ENCODE results near the gene PTPN7.
"Not testable (repeated sequence)": the region's sequence is repeated elsewhere in the genome, so short reads cannot be mapped to it uniquely, and the experiment has no call there.

The PTPN7 gene

DNA sequence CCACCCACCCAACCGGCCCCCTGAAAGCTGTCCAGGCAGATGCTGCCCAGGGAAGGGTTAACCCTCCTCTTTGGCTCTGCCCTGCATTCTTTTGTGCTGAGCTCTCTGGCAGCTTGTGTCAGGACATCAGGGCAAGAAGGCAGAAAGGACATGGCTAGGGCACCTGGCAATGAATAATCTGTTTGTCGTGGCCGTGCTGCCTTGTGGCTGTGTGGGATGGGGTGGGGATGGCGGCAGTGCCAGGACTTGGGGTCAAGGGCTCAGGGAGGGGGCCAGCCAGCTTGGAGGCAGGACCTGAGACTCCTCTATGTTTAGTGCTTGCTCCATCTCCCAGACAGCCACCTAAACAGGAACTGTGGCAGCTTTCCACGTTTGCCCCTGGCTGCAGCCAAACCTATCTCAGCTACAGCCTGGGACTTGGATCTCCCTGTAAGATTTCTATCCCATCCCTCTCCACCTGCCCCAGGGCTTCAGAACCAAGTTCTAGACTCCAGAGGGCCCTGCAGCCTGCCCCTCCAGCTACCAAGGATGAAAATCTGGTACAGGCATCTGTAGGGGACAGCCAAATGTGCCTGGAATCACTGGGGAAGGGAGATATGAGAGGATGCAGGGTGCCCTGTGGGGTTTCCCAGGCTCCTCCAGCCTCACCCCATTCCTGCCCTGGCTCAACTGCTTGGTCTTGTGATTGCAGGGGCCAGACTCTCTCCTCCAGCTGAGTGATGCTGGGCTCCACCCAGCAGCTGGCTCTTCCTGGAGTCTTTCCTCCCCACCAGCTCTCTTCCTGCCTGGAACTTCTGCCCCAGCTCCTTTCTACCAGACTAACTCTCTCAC lies 47.3 kb downstream of the PTPN7 start:
- Histone ChIP-seq H3K36me3 (ENCODE audit: insufficient read depth, low read length) (no peaks in the 10 kb centered on the region), H3K4me3 (ENCODE audit: low read depth, low read length, poor library complexity, severe bottlenecking) (no peak overlapping the region), H4K20me1 (ENCODE audit: insufficient read depth, low read length) (no peaks in the 10 kb centered on the region), H3K9me3 (ENCODE audit: low read length) (no peaks in the 10 kb centered on the region), H2AFZ (ENCODE audit: low read length) (no peak overlapping the region), H3K9ac (ENCODE audit: low read length) (no peak overlapping the region), H3K9me2 (ENCODE audit: low read depth, low read length) (no peaks in the 10 kb centered on the region), H3K27ac (ENCODE audit: low read depth, low read length, poor library complexity, severe bottlenecking) (no peak overlapping the region), H3K79me2 (ENCODE audit: insufficient read depth, low read length) (no peaks in the 10 kb centered on the region), H3F3A (ENCODE audit: insufficient read depth, low read length) (no peaks in the 10 kb centered on the region), H3K27me3 (ENCODE audit: insufficient read depth, low read length) (no peaks in the 10 kb centered on the region), H3K4me1 (ENCODE audit: insufficient read depth, low read length, severe bottlenecking) (peaks cover 9% of the 10 kb centered on the region), H3K4me2 (ENCODE audit: low read length) (no peak overlapping the region)
- no peak for TF ChIP-seq EZH2 (IDR thresholded peaks at IDR 0.05; ENCODE audit: borderline replicate concordance, low read length)
- TF ChIP-seq, protein P1, sequence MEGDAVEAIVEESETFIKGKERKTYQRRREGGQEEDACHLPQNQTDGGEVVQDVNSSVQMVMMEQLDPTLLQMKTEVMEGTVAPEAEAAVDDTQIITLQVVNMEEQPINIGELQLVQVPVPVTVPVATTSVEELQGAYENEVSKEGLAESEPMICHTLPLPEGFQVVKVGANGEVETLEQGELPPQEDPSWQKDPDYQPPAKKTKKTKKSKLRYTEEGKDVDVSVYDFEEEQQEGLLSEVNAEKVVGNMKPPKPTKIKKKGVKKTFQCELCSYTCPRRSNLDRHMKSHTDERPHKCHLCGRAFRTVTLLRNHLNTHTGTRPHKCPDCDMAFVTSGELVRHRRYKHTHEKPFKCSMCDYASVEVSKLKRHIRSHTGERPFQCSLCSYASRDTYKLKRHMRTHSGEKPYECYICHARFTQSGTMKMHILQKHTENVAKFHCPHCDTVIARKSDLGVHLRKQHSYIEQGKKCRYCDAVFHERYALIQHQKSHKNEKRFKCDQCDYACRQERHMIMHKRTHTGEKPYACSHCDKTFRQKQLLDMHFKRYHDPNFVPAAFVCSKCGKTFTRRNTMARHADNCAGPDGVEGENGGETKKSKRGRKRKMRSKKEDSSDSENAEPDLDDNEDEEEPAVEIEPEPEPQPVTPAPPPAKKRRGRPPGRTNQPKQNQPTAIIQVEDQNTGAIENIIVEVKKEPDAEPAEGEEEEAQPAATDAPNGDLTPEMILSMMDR (IDR thresholded peaks at IDR 0.05; ENCODE audit: low read length), result no peak

DNA sequence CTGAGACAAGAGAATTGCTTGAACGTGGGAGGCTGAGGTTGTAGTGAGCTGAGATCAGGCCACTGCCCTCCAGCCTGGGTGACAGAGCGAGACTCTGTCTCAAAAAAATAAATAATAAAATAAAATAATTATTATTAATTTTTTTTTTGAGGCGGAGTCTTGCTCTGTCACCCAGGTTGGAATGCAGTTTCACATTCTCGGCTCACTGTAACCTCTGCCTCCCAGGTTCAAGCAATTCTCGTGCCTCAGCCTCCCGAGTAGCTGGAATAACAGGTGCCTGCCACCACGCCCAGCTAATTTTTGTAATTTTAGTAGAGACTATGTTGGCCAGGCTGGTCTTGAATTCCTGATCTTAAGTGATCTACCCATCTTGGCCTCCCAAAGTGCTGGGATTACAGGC lies 48.8 kb downstream of the PTPN7 start:
- H3K9ac ChIP-seq (ENCODE audit: low read length); H3K9me2 ChIP-seq (ENCODE audit: low read depth, low read length); H3K4me1 ChIP-seq (ENCODE audit: insufficient read depth, low read length, severe bottlenecking); H2AFZ ChIP-seq (ENCODE audit: low read length); H3K79me2 ChIP-seq (ENCODE audit: insufficient read depth, low read length); H3K27me3 ChIP-seq (ENCODE audit: insufficient read depth, low read length); H3K4me3 ChIP-seq (ENCODE audit: low read depth, low read length, poor library complexity, severe bottlenecking); H4K20me1 ChIP-seq (ENCODE audit: insufficient read depth, low read length); H3K27ac ChIP-seq (ENCODE audit: low read depth, low read length, poor library complexity, severe bottlenecking); H3F3A ChIP-seq (ENCODE audit: insufficient read depth, low read length); H3K36me3 ChIP-seq (ENCODE audit: insufficient read depth, low read length); H3K9me3 ChIP-seq (ENCODE audit: low read length); H3K4me2 ChIP-seq (ENCODE audit: low read length): not testable (repeated sequence)

DNA sequence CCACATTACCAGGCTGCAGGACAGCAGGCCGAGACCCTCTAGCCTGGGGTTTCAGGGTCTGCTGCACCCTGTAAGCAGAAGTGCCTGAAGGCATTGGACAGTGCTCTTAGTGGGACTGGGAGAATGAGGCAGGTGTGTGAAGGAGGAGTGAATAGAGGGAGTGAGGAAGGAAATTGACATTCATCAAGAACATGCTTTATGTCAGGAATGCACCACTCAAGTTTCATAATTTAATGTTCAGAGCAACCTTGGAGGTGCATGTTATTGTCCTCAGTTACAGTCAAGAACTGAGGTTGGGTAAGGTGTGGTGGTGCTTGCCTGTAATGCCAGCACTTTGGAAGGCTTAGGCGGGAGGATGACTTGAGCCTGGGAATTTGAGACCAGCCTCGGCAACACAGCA lies 49.4 kb downstream of the PTPN7 start:
- Histone ChIP-seq H3K4me3 (ENCODE audit: low read depth, low read length, poor library complexity, severe bottlenecking) (no peak overlapping the region), H3F3A (ENCODE audit: insufficient read depth, low read length) (no peaks in the 10 kb centered on the region), H3K27me3 (ENCODE audit: insufficient read depth, low read length) (no peaks in the 10 kb centered on the region; the same call in 1 of the 2 replicates), H3K27ac (ENCODE audit: low read depth, low read length, poor library complexity, severe bottlenecking) (no peak overlapping the region), H3K9me2 (ENCODE audit: low read depth, low read length) (no peaks in the 10 kb centered on the region), H3K9ac (ENCODE audit: low read length) (no peak overlapping the region), H3K79me2 (ENCODE audit: insufficient read depth, low read length) (no peaks in the 10 kb centered on the region), H3K36me3 (ENCODE audit: insufficient read depth, low read length) (no peaks in the 10 kb centered on the region), H3K4me1 (ENCODE audit: insufficient read depth, low read length, severe bottlenecking) (peaks cover 9% of the 10 kb centered on the region), H3K4me2 (ENCODE audit: low read length) (no peak overlapping the region), H3K9me3 (ENCODE audit: low read length) (no peaks in the 10 kb centered on the region), H2AFZ (ENCODE audit: low read length) (no peak overlapping the region), H4K20me1 (ENCODE audit: insufficient read depth, low read length) (no peaks in the 10 kb centered on the region)
- no peak for TF ChIP-seq EZH2 (IDR thresholded peaks at IDR 0.05; ENCODE audit: borderline replicate concordance, low read length)
- TF ChIP-seq, protein P1 (IDR thresholded peaks at IDR 0.05; ENCODE audit: low read length), result no peak
